ENCODE data around the gene NELL1. TPM values are rescaled to one million over a fixed set of nuclear protein-coding genes. Genes with fewer than 3 reads are reported as not detected.

The NELL1 gene
- total RNA-seq, 1 donor from 2014 or later, result 104 TPM

DNA sequence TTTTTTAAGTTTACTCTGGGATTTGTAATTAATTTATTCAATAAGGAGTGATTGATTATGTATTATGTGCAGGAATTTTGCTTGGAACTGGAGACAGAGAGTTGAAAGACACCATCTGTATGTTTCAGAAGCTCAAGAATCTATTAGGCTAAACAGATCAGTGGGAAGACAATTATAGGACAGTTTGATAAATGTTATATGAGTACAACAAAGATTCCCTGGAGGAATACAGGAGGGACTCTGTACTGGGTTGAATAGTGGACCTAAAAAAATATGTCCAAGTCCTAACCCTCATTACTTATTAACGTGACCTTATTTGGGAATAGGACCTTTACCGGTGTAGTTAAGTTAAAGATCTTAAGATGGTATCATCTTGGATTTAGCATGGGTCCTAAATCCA is 681.2 kb downstream of the NELL1 start:
- DNase-seq, result no peak

DNA sequence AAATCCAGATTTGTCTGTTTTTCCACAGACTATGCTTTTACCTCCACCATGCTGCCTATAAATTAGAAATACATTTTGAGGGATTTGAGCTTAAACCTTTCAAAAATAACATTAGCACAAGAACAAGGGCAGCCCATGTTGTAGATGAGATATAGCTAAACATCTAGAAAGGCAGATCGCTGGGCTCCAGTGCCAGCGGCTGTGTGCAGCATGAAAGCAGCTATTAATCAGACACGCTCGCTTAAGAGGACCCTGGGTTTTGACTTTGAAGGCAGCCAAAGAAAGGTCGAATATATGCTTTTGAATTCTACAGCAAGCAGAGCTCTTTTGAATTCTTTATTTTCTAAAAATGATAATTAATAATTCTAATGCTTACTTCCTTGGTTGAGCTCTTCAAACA is 684.0 kb downstream of the NELL1 start:
- no peak for DNase-seq

DNA sequence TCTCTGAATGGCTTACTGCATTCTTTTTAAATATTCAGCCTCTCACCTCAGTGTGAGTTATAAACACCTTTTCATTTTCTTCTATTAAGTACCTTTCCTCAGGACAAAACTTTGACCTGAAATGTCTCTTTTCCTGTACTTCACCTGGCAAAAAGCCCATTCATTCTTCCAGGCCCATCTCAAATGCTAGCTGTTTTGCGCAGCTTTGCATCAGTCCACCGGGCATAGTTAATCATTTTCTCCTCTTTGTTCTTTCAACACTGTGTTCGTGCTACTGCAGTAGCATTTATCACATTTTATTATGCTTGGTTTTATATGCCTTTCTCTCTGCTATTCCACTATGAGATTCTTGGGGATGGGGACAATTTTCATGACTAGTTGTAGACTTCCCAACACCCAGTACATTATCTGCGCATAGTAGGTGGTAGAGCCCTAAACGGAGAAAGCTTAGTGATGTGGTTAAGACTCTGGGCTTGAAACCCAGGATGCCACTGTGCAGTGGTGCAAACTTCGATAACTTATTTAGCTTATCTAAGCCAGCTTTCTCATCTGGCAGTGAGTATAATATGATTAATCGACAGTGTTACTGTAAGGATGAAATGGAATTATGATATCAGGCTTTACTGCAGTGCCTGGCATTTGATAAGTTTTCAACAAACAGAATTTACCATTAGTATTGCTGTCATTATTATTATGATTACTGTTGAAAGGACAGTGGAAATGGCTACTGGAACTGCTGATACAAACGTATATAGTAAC is 695.7 kb downstream of the NELL1 start:
- DNase-seq, result no peak

DNA sequence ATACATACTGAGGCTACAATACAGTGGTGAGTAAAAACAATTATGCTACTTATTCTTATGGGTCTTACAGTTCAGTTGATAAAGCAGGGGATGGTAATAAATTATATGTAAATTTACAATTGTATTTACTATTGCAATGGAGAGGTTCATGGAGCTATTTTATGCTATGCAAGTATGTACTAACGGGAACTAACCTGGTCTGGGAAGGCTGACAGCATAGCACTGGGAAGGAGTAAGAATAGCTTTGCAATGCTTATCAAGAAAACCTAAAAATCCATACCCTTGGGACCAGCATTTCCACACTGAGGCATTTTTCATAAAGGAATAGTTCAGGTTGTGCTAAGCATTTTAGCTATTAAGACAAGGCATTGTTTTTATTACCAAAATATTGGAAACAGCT is 700.6 kb downstream of the NELL1 start:
- no peak for DNase-seq

DNA sequence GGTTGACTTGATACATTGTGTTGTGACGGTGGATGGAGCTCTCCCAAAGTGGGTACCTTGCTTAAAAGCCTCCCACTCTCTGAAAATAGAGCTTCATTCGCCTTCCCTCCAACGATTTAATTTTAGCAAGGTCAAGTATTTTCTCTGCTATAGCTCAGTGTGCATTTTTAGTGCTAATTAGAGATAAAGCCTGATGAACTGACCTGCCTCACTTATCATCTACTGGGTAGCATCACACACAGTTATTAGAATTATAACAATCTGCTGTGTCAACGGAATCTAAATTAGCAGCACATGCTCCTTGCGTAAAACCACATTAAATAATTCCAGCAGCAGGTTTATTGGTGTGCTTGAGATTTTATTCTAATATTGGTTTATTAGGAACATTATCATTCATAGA is 701.7 kb downstream of the NELL1 start:
- no peak for DNase-seq

DNA sequence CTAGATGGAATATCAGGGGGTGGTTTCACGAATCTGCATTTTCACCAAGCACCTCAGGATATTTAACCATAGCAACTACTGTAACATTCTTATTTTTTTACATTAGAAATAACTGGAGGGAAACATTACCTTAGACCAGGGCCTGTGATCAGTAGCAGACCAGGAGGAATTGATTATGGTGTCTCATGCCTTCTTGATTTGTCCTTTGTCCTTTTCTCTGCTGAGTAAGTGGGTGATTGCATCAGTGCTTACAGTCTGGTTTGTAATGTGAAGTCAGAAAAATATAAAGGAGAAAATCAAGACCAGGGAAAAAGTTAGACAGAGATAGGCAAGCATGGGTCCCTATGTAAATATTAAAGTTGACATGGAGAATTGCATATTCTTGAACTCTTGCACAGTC is 703.3 kb downstream of the NELL1 start:
- DNase-seq, result no peak

DNA sequence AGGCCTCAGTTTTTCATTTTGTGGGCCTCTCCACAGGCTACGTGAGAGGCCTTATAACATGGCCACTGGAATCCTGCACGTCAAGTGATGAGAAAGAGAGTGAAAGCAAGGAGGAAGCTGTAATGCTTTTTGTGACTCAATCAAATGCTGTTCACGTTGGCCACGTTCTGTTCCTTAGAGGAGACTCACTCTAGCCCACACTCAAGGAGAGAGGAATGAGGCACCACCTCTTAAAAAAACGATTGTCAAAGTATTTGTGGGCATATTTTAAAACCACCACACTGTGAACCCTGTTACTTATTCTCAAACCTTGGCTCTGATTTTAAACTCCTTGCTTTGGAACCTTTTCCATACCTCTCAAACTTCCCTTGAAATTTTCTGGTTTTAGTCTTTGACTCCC is 705.0 kb downstream of the NELL1 start:
- DNase-seq, result no peak

DNA sequence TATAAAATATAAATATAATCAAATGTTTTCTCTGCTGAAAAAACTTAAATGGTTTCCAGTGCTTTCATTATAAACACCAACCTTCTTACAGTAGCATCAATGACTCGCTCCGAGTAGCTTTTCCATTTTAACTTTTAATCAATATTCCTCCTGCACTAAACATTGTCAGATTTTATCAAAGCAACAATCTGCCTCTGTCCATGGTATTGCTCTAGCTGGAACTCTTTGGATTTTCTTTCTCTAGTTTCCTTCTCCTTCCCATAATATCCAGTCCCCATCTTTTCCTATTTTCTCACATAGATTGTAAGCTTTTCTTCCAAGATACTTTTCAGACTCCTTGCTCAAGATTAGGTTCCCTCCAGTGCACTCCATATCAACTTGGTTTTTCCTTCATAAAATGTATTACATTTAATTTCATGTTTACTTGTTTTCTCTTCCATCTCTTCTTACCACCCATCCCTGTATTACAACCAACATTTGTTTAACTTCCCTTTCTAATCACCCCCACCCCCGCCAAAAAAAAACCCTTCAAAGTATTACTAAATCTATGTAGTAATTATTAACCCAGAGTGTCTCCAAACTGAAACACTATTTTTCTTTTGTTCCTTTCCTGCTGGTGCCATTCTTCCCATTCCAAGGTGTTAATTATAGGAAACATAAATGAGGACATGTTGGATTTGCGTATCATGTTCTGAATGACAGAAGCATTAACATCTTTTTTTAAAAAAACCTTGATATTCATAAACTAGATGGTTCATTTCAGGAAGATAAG is 716.5 kb downstream of the NELL1 start:
- no peak for DNase-seq

DNA sequence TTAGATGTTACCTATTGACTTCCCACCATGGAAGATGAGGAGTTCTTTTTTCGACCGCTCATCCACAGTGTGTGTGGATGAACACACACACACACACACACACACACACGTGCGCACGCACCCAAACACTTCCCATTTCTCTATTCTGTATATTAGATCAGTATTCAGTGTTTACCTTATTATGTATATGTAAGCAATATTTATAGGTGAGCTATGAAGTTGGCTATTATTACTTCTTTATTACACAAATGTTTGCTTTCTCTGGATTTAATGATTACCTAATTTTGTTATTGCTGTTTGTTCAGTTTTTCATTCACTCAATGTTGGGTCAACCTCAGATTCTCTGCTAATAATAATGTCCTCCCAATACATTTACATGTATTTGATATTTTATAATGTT is 721.0 kb downstream of the NELL1 start:
- no peak for DNase-seq

DNA sequence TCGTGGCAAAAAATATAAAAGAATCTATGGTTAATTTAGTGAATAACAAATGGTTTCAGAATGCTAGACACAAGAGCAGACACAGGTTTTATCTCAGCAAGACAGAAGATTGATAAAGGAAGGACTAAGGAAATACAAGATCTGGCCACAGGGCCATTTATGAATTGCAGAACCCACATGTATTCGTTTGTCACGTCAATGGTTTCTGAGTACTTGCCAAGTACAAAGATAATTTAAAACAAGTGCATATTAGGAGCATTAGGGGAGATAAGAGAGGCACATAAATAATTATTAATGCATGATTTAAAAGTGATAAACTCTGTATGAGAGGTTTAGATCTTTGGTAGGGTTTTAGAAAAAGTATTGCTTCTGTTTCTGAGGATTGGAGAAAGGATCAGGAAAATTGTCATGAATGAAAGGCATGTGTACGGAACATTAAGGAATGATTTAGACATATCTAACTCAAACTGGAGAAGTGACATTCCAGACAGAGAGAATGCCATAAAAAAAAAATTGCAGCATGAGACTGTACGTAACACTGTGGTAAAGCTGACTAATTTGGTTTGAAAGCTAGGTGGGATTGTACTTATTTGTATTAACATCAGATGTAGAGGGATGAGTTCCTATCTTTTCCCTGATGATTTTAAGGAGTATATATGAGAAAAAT is 727.1 kb downstream of the NELL1 start:
- DNase-seq, result no peak

DNA sequence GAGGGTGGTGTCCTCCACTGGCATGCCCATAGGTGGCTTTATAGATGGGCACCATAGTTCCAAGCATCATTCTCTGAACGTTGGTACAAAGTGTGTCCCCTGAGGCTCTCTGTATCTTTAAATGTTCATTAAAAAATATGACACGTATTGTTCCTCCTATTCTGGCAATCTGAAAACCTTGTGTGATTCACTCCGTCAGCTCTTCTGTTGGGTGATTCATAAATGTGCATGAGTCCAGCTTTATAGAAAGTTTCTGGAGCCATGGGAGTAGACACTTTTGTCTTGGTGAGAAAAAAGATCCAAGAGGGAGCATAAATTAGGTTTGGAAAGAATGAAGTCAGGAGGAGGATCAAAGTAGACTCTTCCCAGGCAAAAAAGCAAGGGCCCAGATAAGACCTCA is 728.8 kb downstream of the NELL1 start:
- no peak for DNase-seq

DNA sequence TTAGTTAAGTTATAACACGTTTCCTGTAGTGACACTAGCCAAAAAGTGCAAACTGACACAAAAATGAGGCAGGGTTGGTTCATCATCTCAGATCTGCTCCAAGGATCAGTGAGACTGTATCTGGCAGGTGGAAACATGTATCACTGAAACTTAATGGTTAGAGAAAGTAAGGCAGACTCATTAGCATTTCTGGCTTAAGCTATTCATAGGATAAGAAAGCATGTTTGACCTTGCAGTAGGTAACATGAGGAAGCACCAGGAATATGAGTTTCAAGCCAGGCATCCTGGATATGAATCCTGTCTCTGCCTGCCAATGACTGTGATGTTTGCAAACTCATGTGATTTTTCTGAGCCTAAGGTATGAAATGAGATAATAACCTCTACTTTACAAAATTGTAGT is 732.1 kb downstream of the NELL1 start:
- no peak for DNase-seq

DNA sequence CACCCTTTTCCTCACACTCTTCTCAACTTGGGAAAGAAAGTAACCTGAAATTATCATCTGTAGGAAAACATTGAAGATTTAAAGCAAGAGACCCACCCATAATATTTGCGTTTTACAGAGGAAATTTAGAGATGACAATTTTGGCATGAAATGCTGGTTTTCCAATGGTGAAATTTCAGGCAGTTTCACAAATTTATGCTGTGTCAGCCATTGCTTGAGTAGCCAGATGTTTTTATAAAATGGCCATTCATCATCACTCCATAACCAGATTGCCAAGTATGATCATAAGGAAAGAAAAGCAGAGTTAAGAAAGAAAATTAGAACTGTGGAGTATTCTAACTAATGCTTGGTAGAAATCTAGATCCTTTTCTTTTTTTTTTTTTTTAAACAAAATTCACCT is 732.9 kb downstream of the NELL1 start:
- DNase-seq, result no peak

DNA sequence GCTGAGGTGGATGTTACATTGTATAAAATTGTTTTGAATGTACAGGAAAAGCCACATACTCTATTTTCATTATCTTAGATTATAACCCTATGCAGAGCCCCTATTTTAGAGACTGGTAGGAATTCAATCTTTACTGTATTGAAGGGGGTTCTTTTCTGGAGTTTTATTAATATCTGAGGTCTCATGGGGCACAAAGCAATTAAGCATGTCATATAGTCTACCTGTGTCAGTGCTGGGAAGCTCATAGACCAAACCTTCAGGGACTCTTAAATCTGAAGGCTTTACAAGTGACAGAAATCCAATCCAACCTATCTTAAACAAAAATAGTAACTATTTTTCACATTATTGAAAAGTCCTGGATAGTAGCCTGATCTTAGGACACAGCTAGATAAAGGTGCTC is 733.7 kb downstream of the NELL1 start:
- DNase-seq, result no peak

DNA sequence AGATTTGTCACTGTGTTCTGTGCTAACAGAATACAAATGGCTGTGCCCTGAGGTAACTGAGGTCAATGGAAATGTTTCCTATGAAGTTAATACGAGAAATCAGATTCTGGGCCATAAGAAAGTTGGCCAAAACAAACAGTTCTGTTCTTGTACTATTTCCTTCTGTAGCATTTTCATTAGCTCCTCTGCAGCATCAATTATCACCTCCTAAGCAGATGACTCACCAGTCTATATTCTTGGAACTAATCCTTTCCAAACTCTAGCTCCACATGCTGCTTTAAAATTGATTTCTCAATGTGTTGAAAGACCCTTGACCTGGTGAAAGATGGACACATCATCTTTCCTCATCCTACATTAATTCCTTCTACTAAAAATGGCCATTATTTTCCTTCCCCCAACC is 736.0 kb downstream of the NELL1 start:
- no peak for DNase-seq

DNA sequence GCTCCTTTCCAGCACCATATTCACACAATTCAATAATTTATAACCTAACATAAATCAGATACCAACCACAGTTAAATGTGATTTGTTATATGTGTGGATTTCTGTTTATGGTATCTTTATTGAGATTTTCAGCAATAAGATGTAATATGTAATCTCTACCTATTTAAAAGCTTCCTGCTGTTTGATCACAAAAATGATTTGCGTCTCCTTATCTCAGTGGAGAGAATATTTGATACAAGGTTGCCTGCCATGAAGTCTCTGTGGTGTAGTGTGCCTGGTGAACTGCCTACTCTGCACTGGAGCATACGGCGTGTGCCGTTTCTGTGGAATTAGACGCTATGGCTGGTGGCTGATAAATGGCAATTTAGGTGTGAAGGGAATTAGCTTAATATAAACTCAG is 741.1 kb downstream of the NELL1 start:
- no peak for DNase-seq

DNA sequence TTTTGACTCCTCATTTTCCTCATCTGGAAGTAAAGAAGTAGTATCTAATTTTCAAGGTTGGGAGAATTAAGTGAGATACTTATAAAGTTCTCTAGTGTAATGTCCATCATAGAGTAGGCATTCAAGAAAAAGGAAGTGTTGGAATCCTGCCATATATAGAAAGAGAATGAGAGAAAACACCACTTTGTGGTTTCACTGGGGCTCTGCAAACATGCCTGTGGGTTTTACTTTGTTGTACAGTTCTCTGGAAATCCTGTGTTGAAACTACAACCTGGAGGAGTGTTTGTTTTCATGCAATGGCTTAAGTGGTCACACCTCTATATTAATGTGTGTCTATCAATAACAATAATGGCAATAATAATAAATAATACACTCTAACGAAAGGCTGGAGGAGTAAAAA is 741.7 kb downstream of the NELL1 start:
- no peak for DNase-seq

DNA sequence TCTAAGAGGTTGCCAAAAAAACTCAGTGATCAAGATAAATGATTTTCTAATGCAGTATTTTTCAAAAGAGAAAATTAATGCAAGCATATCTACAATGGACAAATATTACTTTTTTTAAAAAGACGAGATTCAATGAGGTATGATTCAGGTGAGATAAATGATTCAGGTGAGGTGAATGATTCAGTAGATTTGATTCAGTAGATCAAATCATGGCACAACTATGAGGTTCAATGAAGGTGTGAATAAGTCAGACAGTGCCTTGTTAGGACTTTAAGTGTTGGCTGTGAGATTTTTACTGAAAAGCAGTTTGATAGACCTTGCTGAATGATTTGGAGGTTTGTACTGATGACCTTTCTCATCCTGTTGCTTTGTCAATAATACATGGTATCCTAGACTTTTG is 742.2 kb downstream of the NELL1 start:
- no peak for DNase-seq

DNA sequence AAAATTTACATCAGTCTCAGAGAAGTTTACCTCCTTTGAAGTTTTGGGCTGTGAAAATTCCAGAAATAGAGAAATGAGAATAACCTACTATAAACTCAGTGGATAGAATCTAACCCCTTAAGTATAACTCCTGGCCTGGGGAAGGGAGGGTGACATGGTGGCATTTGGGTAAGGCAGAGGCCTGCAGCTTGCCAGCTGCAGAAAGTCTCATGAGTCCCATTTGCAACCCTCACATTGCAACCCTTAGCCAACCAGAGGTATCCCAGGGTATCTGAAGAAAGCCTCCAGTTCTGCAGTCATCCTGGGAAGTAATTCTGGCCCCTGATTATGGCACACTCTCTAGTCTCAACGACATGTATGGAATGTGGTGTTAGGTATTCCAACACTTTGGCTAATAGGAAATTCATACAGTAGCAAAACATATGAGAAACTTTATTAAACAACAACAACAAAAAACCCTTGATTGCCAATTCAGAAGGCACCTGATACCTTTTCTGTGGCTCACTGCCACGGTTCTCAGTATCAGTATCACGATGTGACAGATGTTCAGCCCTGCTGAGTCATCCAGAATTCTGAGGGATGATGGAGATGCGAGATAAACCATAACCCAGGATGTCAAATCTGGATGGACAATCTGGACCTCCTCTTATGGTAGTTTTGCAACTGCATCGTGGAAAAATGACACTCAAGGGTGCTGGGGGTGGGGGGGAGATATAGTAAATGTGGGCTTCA is 743.4 kb downstream of the NELL1 start:
- no peak for DNase-seq

DNA sequence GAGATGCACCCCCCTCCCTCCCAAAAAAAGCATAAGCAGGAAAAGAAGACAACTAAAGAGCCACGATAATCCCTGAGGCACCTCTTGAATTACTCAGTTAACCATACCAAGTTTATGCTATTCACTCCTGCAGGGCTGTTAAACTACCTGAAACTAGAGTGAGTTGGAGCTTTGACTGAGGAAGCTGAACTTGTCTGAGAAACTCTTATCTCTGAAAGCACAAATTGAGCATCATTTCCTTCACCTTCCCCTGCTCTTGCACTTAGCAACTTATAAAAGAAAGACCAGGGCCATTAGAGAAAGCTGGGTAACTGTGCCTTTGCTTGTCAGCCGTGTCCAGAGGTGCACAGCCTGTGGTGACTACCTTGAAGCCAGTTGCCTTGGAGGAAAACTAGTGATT is 745.6 kb downstream of the NELL1 start:
- no peak for DNase-seq

DNA sequence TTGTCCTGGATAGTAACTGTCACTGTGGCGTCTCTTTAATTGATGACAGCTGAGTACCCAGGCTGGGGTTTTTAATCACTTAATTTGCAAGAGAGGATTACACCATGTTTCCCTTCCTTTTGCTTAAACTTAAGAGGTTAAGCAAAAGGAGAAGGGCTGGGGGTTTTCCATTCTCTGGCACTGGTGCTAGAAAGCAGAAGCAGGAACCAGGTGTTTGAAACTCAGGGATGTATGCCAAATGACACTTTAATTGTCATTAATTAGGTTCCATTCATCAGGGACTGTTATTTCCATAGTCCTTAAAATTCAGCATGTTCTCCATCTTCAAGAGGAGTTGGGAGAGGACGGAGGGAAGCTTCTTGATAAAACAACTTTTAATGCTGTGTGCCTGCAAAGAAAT is 746.2 kb downstream of the NELL1 start:
- DNase-seq, result no peak

DNA sequence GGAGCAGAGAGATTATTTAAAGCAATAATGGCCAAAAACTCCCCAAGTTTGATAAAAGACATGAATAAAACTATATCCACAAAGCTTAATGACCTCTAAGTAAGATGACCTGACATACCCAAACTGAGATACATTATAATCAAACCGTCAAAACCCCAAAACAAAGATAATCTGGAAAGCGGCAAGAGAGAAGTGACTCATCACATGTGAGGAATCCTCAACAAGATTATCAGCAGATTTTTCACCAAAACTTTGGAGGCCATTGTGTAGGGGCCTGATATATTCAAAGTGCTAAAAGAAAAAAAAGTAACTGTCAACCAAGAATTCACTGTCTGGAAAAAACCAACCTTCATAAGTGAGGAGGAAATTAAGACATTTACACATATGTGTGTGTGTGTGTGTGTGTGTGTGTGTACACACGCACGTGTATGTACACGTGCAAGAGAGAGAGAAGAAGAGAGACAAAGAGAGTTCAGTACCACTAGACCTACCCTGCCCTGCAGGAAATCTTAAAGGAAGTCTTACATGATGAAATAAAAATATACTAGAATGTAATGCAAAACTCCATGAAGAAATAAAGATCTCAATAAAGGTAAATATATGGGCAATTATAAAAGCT is 752.4 kb downstream of the NELL1 start:
- no peak for DNase-seq
